Heart left ventricle (tissue), 16 donors: ENCODE results near the gene WWTR1. TPM values are rescaled to one million over a fixed set of nuclear protein-coding genes. Genes with fewer than 3 reads are reported as not detected.

ENCODE experiments used
- ATAC-seq, 4 donors: fragments of 200-7000 bp; cut with Tn5 transposase; one replicate each; pipeline ENCODE4 v1.9.1; 2020 to 2022; ENCODE audit warnings: moderate library complexity in 4 of 4, mild to moderate bottlenecking in 3 of 4, moderate number of reproducible peaks in 1 of 4
- DNase-seq, 5 donors: peaks; one replicate each; pipeline ENCODE4 v3.0.0-alpha.2; 2020
- H3K27ac ChIP-seq, 12 donors: fragments of 200-600 bp; sonication (generic) in 4 of 12; one replicate each; pipeline versions ENCODE4 v1.5.0 to v1.8.0; 2016 to 2022; ENCODE audit warnings: mild to moderate bottlenecking in 2 of 12
- H3K27me3 ChIP-seq, 9 donors: fragments of 200-600 bp; sonication (generic) in 2 of 9; one replicate each; pipeline versions ENCODE4 v1.5.1 to v1.8.0; 2016 to 2022; ENCODE audit warnings: mild to moderate bottlenecking in 3 of 9
- H3K36me3 ChIP-seq, 9 donors: fragments of 200-600 bp; sonication (generic) in 2 of 9; one replicate each; pipeline versions ENCODE4 v1.5.0 to v1.8.0; 2018 to 2022; ENCODE audit warnings: mild to moderate bottlenecking in 2 of 9
- H3K4me1 ChIP-seq, 12 donors: fragments of 200-600 bp; sonication (generic) in 4 of 12; one replicate each; pipeline versions ENCODE4 v1.5.0 to v1.8.0; 2016 to 2022; ENCODE audit warnings: mild to moderate bottlenecking in 3 of 12
- H3K4me3 ChIP-seq, 12 donors: fragments of 200-600 bp; sonication (generic) in 4 of 12; one replicate each; pipeline versions ENCODE4 v1.5.0 to v1.8.0; 2017 to 2022; ENCODE audit warnings: mild to moderate bottlenecking in 9 of 12, moderate library complexity in 4 of 12
- H3K9me3 ChIP-seq, 12 donors: fragments of 200-600 bp; sonication (generic) in 4 of 12; one replicate each; pipeline versions ENCODE4 v1.5.0 to v1.8.0; 2016 to 2022; ENCODE audit warnings: mild to moderate bottlenecking in 1 of 12
- CTCF ChIP-seq, 12 donors: fragments of 200-600 bp; sonication (generic) in 4 of 12; IDR thresholded peaks; one replicate each; pipeline versions ENCODE4 v1.5.0 to v1.8.0; 2018 to 2022; ENCODE audit warnings: antibody characterized with exemption in 12 of 12, mild to moderate bottlenecking in 5 of 12
- POLR2A ChIP-seq, 2 donors: fragments of 450-650 bp; IDR thresholded peaks; one replicate each; pipeline ENCODE4 v1.6.1; 2017; ENCODE audit warnings: antibody characterized with exemption in 2 of 2, mild to moderate bottlenecking in 2 of 2, moderate library complexity in 2 of 2
- WGBS, 4 donors: extraction: QIAGEN DNeasy Blood & Tissue Kit in 2 of 4; methylation state at CpG; one replicate each; pipeline versions ENCODE4 v1.1.5 to v1.1.7; 2013 to 2018; 5-methylcytosine and 5-hydroxymethylcytosine counted together
- intact Hi-C, 10 donors: fragments of 100-400 bp; cut with DNase I; formaldehyde crosslinking; loops; one replicate each; pipeline versions ENCODE4 v1.11.1 to v1.14.2; 2022
- polyA plus RNA-seq, 2 donors: library from polyadenylated mRNA; stranded (reverse); fragments of 200-250 nt; gene quantifications; one replicate each; pipeline ENCODE4 v1.2.3, GENCODE V29; 2013
- total RNA-seq, 9 donors: library from RNA; depleted of rRNA in 2 of 9; stranded (reverse); fragments of >200 nt in 2 of 9; fragmentation: NEBNext Ultra II Directional in 3 of 9; extraction: Animal tissue kit (Norgen Biotek cat#: 25700) in 3 of 9; gene quantifications; one replicate each; pipeline versions ENCODE4 v1.1.0 to v1.2.4, GENCODE V29; 2016 to 2023
- donor health status: ischemic (EF 13 %, LVEDD 7.1; RV severe dilation, severe dysfunction).
- donor health status: healthy with polysubstance abuse.
- donor health status: DM: no; HTN: yes; CAD: no.
- donor health status: DM: no; HTN: no; CAD: no.
- donor health status: ischemic (EF 25% LVEDD 6.9; RV normal size, moderate dysfunction).
- donor health status: ischemic (EF 25% LVEDD 5.7; RV mildly dilated, moderate dysfunction).
- donor health status: healthy.
- donor health status: DM: yes; HTN: yes; CAD: no.
- donor health status: ischemic (EF 35%, LVEDD 5.7; RV mildly dilated, moderate dysfunction).
- donor health status: nonischemic (EF 11% LVEDD 7.7; RV severe dilation, severe dysfunction).
- donor health status: DM: yes; HTN: yes; CAD: no.
- donor health status: PGD.
- donor health status: ischemic (EF 29% LVEDD 5.4; RV normal size, mild dysfunction).
- donor health status: nonischemic (EF 23%, LVEDD 6.1; RV moderate dilation, normal function).

The WWTR1 gene
- total and polyA plus RNA-seq, 11 donors, result 14.5 to 71.7 (median 41.2) TPM

GRCh38 chr3:149511040-149511626, 146.7 kb downstream of the WWTR1 start:
- no peak for TF ChIP-seq CTCF (IDR thresholded peaks at IDR 0.05)
- TF ChIP-seq POLR2A (IDR thresholded peaks at IDR 0.05), result no peak
- Histone ChIP-seq H3K4me3 (no peak overlapping the region), H3K36me3 (peaks cover 0 to 3% (median 0%) of the 10 kb centered on the region in 9 donors), H3K4me1 (peaks cover 0 to 23% (median 2%) of the 10 kb centered on the region in 12 donors), H3K9me3 (no peaks in the 10 kb centered on the region), H3K27ac (no peak overlapping the region), H3K27me3 (no peaks in the 10 kb centered on the region)
- ATAC-seq, result no peak
- intact Hi-C loops, result loop anchor here in 6 of 10 donors (5.0 to 10.0 kb wide), 3 partner anchors 206 to 264 kb away; no protein-coding TSS in a partner anchor
- 81 to 89% (median 87%) methylated on average over 3 of the region's 3 CpGs for WGBS, 4 donors
- no peak for DNase-seq

GRCh38 chr3:149510480-149510879, 147.3 kb downstream of the WWTR1 start:
- no peaks in the 10 kb centered on the region for H3K36me3 ChIP-seq
- no peaks in the 10 kb centered on the region for H3K27me3 ChIP-seq
- no peak overlapping the region for H3K4me3 ChIP-seq
- peaks cover 0 to 23% (median 2%) of the 10 kb centered on the region in 12 donors for H3K4me1 ChIP-seq
- DNase-seq (no peak), ATAC-seq (no peak)
- WGBS, 4 donors, result 84 to 94% (median 92%) methylated on average over 3 of the region's 3 CpGs
- H3K27ac ChIP-seq, result no peak overlapping the region
- H3K9me3 ChIP-seq, result no peaks in the 10 kb centered on the region
- TF ChIP-seq CTCF (IDR thresholded peaks at IDR 0.05), result no peak
- TF ChIP-seq POLR2A (IDR thresholded peaks at IDR 0.05), result no peak
- intact Hi-C loops, result loop anchor here in 6 of 10 donors (5.0 to 10.0 kb wide), 3 partner anchors 207 to 264 kb away; no protein-coding TSS in a partner anchor

GRCh38 chr3:149509526-149509925, 148.3 kb downstream of the WWTR1 start:
- DNase-seq, result no peak
- peaks cover 0 to 23% (median 2%) of the 10 kb centered on the region in 12 donors for H3K4me1 ChIP-seq
- no peak overlapping the region for H3K27ac ChIP-seq
- ATAC-seq, result no peak
- H3K36me3 ChIP-seq, result no peaks in the 10 kb centered on the region
- no peaks in the 10 kb centered on the region for H3K9me3 ChIP-seq
- WGBS, 4 donors, result 92 to 100% (median 96%) methylated on average over 3 of the region's 3 CpGs
- no peak for TF ChIP-seq CTCF (IDR thresholded peaks at IDR 0.05)
- TF ChIP-seq POLR2A (IDR thresholded peaks at IDR 0.05), result no peak
- intact Hi-C loops, result no loop called here
- H3K4me3 ChIP-seq, result no peak overlapping the region
- H3K27me3 ChIP-seq, result no peaks in the 10 kb centered on the region

GRCh38 chr3:149507491-149508324, 150.1 kb downstream of the WWTR1 start:
- DNase-seq (no peak), ATAC-seq (peak; percentile 24 to 66 (median 36))
- peaks cover 0 to 23% (median 2%) of the 10 kb centered on the region in 12 donors for H3K4me1 ChIP-seq
- H3K4me3 ChIP-seq, result peak overlapping the region in 8 of 12 donors; percentile 8 to 45 (median 20)
- WGBS, 4 donors, result 40 to 50% (median 45%) methylated on average over 14 of the region's 14 CpGs
- peak overlapping the region in 2 of 12 donors; percentile 4 to 38 for H3K27ac ChIP-seq
- no peak for TF ChIP-seq CTCF (IDR thresholded peaks at IDR 0.05)
- intact Hi-C loops, result no loop called here
- no peaks in the 10 kb centered on the region for H3K36me3 ChIP-seq
- no peaks in the 10 kb centered on the region for H3K9me3 ChIP-seq
- no peaks in the 10 kb centered on the region for H3K27me3 ChIP-seq
